ENCODE measurements around the gene CENPVL3. TPM values are rescaled to one million over a fixed set of nuclear protein-coding genes. Genes with fewer than 3 reads are reported as not detected.
"Not testable (repeated sequence)": the region's sequence is repeated elsewhere in the genome, so short reads cannot be mapped to it uniquely, and the experiment has no call there.

The CENPVL3 gene
- 0.09 TPM for total RNA-seq
- under 1 TPM; 0.06 to 0.25 (median 0.17) TPM for polyA plus RNA-seq (ENCODE audit: insufficient read depth in 1 of 8, insufficient read length in 8 of 8, low replicate concordance in 1 of 8)
- long read RNA-seq, donor 1 = 0 reads
- long read RNA-seq, donor 2 = 0 reads
- long read RNA-seq, donor 3 = 0 reads
- long read RNA-seq, donor 4 = 0 reads
- long read RNA-seq, donor 5 = 0 reads
- long read RNA-seq, donor 6, partial matches to known transcripts = 0 of 1 reads
- long read RNA-seq, donor 6, other reads (novel, unspliced or antisense) = 0 of 1 reads
- long read RNA-seq, donor 7 = 0 reads
- long read RNA-seq, donor 8 = 0 reads
- long read RNA-seq, donor 9 = 0 reads
- long read RNA-seq, donor 10 = 0 reads
- long read RNA-seq, donor 11 = 0 reads

DNA sequence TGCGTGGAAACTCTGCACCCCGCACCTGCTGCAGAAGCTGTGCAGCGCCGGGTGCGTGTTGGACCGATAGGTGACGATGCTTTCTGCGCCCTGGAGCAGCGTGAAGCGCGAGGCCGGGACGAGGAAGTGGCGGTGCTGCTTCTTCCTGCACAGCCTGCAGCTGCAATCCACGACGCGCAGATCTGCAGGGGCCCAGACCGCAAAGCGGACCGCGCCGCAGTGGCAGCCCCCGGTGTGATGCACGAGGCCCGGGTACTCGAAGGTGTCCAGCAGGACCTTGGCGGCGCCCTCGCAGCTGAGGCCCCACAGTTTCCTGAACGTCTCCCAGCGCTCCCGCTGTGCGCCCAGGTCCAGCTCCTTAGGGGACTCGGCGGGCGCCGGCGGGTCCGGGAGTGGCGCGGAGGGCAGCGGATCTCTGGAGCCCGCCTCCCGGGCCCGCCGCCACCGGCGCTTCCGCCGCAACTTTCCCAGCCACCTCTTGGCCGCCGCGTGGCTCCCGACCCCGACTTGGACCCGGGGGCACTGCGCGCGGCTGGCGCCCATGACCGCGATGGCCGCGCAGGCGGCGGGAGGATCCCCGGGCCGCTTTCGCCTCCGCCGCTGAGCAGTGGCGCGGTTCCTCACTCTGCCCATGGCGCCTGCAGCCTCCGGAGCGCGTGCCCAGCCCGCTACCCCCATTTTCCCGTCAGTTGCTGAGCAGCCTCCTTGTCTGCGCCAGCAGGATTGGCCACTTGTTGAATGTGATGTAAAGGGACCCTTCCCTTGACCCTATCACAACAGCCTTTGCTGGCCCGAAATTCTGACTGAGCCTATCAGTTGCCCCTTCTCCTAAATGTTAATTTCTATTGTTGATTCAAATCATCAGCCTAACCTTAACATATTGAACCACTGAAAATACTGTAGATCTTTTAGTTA is at the start of gene CENPVL3:
Gene CENPVL3 (minus strand): TSS at position 672 of the 915 bp plus-strand sequence. CDS start 39 bp downstream, at position 633.
- H3K4me3 ChIP-seq (ENCODE audit: low read length); H3K36me3 ChIP-seq (ENCODE audit: control insufficient read depth, insufficient read depth, low read length); DNase-seq; H3K27ac ChIP-seq (ENCODE audit: low read length); H3K4me1 ChIP-seq (ENCODE audit: control insufficient read depth, insufficient read depth, low read length); H3K9me3 ChIP-seq (replicated peaks; ENCODE audit: control insufficient read depth, low read depth, low read length): not testable (repeated sequence)
- peaks cover 13% of the 10 kb centered on the region for H3K27me3 ChIP-seq (ENCODE audit: control insufficient read depth, insufficient read depth, low read length)
- 21% methylated on average over 28 of the region's 81 CpGs for WGBS (ENCODE audit: insufficient coverage)

GRCh38 chrX:51665981-51666380 is 47.3 kb upstream of the CENPVL3 start:
- WGBS (ENCODE audit: insufficient coverage) = 100% methylated on average over 1 of the region's 5 CpGs
- H3K27me3 ChIP-seq (ENCODE audit: control insufficient read depth, insufficient read depth, low read length) = peaks cover 6% of the 10 kb centered on the region
- H3K9me3 ChIP-seq (replicated peaks; ENCODE audit: control insufficient read depth, low read depth, low read length) = no peaks in the 10 kb centered on the region
- no peak overlapping the region for H3K27ac ChIP-seq (ENCODE audit: low read length)
- no peak overlapping the region for H3K4me3 ChIP-seq (ENCODE audit: low read length)
- DNase-seq = no peak
- H3K4me1 ChIP-seq (ENCODE audit: control insufficient read depth, insufficient read depth, low read length) = no peaks in the 10 kb centered on the region
- H3K36me3 ChIP-seq (ENCODE audit: control insufficient read depth, insufficient read depth, low read length) = no peaks in the 10 kb centered on the region

GRCh38 chrX:51643377-51643776 is 24.7 kb upstream of the CENPVL3 start:
- no peak for DNase-seq
- Histone ChIP-seq H3K4me1 (ENCODE audit: control insufficient read depth, insufficient read depth, low read length) (no peaks in the 10 kb centered on the region), H3K36me3 (ENCODE audit: control insufficient read depth, insufficient read depth, low read length) (no peaks in the 10 kb centered on the region), H3K27me3 (ENCODE audit: control insufficient read depth, insufficient read depth, low read length) (peaks cover 14% of the 10 kb centered on the region), H3K4me3 (ENCODE audit: low read length) (no peak overlapping the region), H3K9me3 (replicated peaks; ENCODE audit: control insufficient read depth, low read depth, low read length) (no peaks in the 10 kb centered on the region), H3K27ac (ENCODE audit: low read length) (no peak overlapping the region)
- no CpG with 5 or more reads among the region's 2 CpGs for WGBS (ENCODE audit: insufficient coverage)

DNA sequence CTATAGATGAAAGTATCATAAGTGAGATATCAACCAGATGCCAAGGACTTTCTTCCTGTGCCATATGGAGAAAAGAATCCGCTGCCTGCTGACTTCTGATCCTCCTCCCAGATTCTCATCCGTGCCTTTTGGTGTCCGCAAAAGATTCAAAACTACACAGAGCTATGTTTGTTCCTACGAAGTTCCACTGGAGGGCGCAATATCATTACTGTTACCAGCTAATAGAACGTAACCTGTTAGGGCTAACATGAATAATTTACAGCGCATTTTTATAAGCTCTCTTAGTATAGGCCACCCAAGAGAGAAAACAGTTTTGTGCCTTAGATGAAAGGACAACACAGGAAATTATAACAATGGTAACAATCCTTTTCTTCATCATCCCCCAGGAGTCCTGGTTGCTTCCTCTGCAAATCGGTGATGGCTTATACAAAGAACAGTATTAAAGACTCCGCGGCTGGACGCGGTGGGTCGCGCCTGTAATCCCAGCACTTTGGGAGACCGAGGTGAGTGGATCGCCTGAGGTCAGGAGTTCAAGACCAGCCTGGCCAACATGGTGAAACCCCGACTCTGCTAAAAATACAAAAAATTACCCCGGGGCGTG is 22.8 kb upstream of the CENPVL3 start:
- Histone ChIP-seq H3K9me3 (replicated peaks; ENCODE audit: control insufficient read depth, low read depth, low read length) (no peaks in the 10 kb centered on the region), H3K27me3 (ENCODE audit: control insufficient read depth, insufficient read depth, low read length) (peaks cover 22% of the 10 kb centered on the region)
- WGBS (ENCODE audit: insufficient coverage) = 25% methylated on average over 9 of the region's 19 CpGs

GRCh38 chrX:51636511-51636910 is 17.8 kb upstream of the CENPVL3 start:
- not testable (repeated sequence) for H3K4me3 ChIP-seq (ENCODE audit: low read length); H3K36me3 ChIP-seq (ENCODE audit: control insufficient read depth, insufficient read depth, low read length); H3K27ac ChIP-seq (ENCODE audit: low read length); H3K4me1 ChIP-seq (ENCODE audit: control insufficient read depth, insufficient read depth, low read length); H3K9me3 ChIP-seq (replicated peaks; ENCODE audit: control insufficient read depth, low read depth, low read length); DNase-seq
- WGBS (ENCODE audit: insufficient coverage) = 60% methylated on average over 1 of the region's 7 CpGs
- H3K27me3 ChIP-seq (ENCODE audit: control insufficient read depth, insufficient read depth, low read length) = peaks cover 15% of the 10 kb centered on the region

More for the DNA sequence above, 22.8 kb upstream of the CENPVL3 start:
- DNase-seq = peak; percentile 45
- Histone ChIP-seq H3K4me1 (ENCODE audit: control insufficient read depth, insufficient read depth, low read length) (no peaks in the 10 kb centered on the region), H3K36me3 (ENCODE audit: control insufficient read depth, insufficient read depth, low read length) (no peaks in the 10 kb centered on the region), H3K4me3 (ENCODE audit: low read length) (no peak overlapping the region), H3K27ac (ENCODE audit: low read length) (no peak overlapping the region)

- Histone ChIP-seq H3K9me3 (replicated peaks; ENCODE audit: control insufficient read depth, low read depth, low read length) (no peaks in the 10 kb centered on the region), H3K4me1 (ENCODE audit: control insufficient read depth, insufficient read depth, low read length) (no peaks in the 10 kb centered on the region), H3K36me3 (ENCODE audit: control insufficient read depth, insufficient read depth, low read length) (no peaks in the 10 kb centered on the region), H3K27me3 (ENCODE audit: control insufficient read depth, insufficient read depth, low read length) (peaks cover 19% of the 10 kb centered on the region), H3K27ac (ENCODE audit: low read length) (no peak overlapping the region), H3K4me3 (ENCODE audit: low read length) (no peak overlapping the region)
- DNase-seq = peak; percentile 61
- WGBS (ENCODE audit: insufficient coverage) = no CpG with 5 or more reads among the region's 7 CpGs
Measured at GRCh38 chrX:51614353-51615012, 4.2 kb downstream of the CENPVL3 start.

GRCh38 chrX:51608766-51609165 is 9.9 kb downstream of the CENPVL3 start:
- H3K27me3 ChIP-seq (ENCODE audit: control insufficient read depth, insufficient read depth, low read length) = peaks cover 18% of the 10 kb centered on the region
- no peak for DNase-seq
- 63% methylated on average over 1 of the region's 2 CpGs for WGBS (ENCODE audit: insufficient coverage)
- H3K27ac ChIP-seq (ENCODE audit: low read length) = no peak overlapping the region
- no peaks in the 10 kb centered on the region for H3K4me1 ChIP-seq (ENCODE audit: control insufficient read depth, insufficient read depth, low read length)
- H3K4me3 ChIP-seq (ENCODE audit: low read length) = no peak overlapping the region
- H3K36me3 ChIP-seq (ENCODE audit: control insufficient read depth, insufficient read depth, low read length) = no peaks in the 10 kb centered on the region
- no peaks in the 10 kb centered on the region for H3K9me3 ChIP-seq (replicated peaks; ENCODE audit: control insufficient read depth, low read depth, low read length)

DNA sequence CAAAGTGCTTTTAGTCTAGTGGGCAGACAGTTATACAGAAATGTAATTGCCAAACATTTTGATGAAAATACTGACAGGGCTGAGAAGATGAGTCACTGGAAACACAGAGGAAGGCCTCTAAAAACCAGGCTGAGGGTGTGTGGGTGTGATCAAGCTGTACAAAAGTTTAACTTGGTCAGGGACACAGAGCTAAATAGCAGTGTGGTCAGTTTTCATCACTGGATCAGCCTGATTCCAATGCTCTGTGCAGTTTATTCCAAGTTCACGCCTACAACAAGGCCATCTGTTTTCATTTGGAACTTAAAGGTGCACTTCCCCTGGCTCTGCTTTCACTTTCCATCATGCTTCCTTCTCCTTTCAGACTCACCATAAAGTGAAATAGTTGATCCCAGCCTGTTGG is 10.6 kb downstream of the CENPVL3 start:
- H3K27me3 ChIP-seq (ENCODE audit: control insufficient read depth, insufficient read depth, low read length) = peaks cover 18% of the 10 kb centered on the region
- no peak overlapping the region for H3K27ac ChIP-seq (ENCODE audit: low read length)
- H3K4me3 ChIP-seq (ENCODE audit: low read length) = no peak overlapping the region
- H3K36me3 ChIP-seq (ENCODE audit: control insufficient read depth, insufficient read depth, low read length) = no peaks in the 10 kb centered on the region
- H3K4me1 ChIP-seq (ENCODE audit: control insufficient read depth, insufficient read depth, low read length) = no peaks in the 10 kb centered on the region
- DNase-seq = peak; percentile 68
- WGBS (ENCODE audit: insufficient coverage) = 57% methylated on average over 1 of the region's 1 CpG
- no peaks in the 10 kb centered on the region for H3K9me3 ChIP-seq (replicated peaks; ENCODE audit: control insufficient read depth, low read depth, low read length)

- no peaks in the 10 kb centered on the region for H3K36me3 ChIP-seq (ENCODE audit: control insufficient read depth, insufficient read depth, low read length)
Measured at GRCh38 chrX:51606446-51606845, 12.3 kb downstream of the CENPVL3 start.

More at GRCh38 chrX:51606446-51606845, 12.3 kb downstream of the CENPVL3 start:
- WGBS (ENCODE audit: insufficient coverage) = 49% methylated on average over 2 of the region's 2 CpGs
- H3K4me3 ChIP-seq (ENCODE audit: low read length) = no peak overlapping the region
- H3K9me3 ChIP-seq (replicated peaks; ENCODE audit: control insufficient read depth, low read depth, low read length) = no peaks in the 10 kb centered on the region
- no peak for DNase-seq
- H3K4me1 ChIP-seq (ENCODE audit: control insufficient read depth, insufficient read depth, low read length) = no peaks in the 10 kb centered on the region
- no peak overlapping the region for H3K27ac ChIP-seq (ENCODE audit: low read length)
- peaks cover 13% of the 10 kb centered on the region for H3K27me3 ChIP-seq (ENCODE audit: control insufficient read depth, insufficient read depth, low read length)

All from muscle of leg (tissue), 16 donors.